OCI-LY3 (cell line): ENCODE data around the gene AKT3.
A peak's percentile ranks its signal among the peaks of the same experiment; 100 is the strongest.

Experiments
- H2AFZ ChIP-seq: fragments of 200-600, 300-600 bp; shearing (Covaris generic); 2 replicates; pipeline ENCODE4 v1.6.0; 2014; ENCODE audit warnings: antibody characterized with exemption, low read depth, low read length
- H3K27ac ChIP-seq: fragments of 200-600, 300-600 bp; sonication (generic); 2 replicates; pipeline ENCODE4 v1.5.1; 2014; ENCODE audit warnings: mild to moderate bottlenecking, low read length, moderate library complexity, mixed read lengths
- H3K27me3 ChIP-seq: fragments of 200-600, 300-600 bp; sonication (generic); 2 replicates; pipeline ENCODE4 v1.6.1; 2014; ENCODE audit warnings: low read depth, low read length, mixed read lengths
- H3K36me3 ChIP-seq: fragments of 200-600, 300-600 bp; sonication (generic); replicated peaks from 2 replicates; pipeline ENCODE3; 2014; ENCODE audit warnings: low read depth, low read length, mixed read lengths
- H3K4me1 ChIP-seq: fragments of 300-600, 200-600 bp; sonication (generic); 2 replicates; pipeline ENCODE4 v1.6.1; 2014; ENCODE audit warnings: low read length, mixed read lengths
- H3K4me2 ChIP-seq: fragments of 200-600, 300-600 bp; sonication (generic); 2 replicates; pipeline ENCODE4 v1.6.1; 2014; ENCODE audit warnings: low read length, mixed read lengths
- H3K4me3 ChIP-seq: fragments of 300-600, 200-600 bp; sonication (generic); 2 replicates; pipeline ENCODE4 v1.5.1; 2014; ENCODE audit warnings: antibody characterized with exemption, mild to moderate bottlenecking, low read length, moderate library complexity
- H3K79me2 ChIP-seq: fragments of 300-600, 200-600 bp; shearing (Covaris generic); 2 replicates; pipeline ENCODE4 v1.6.1; 2014; ENCODE audit warnings: mild to moderate bottlenecking, low read length, mixed read lengths
- H3K9ac ChIP-seq: fragments of 300-600, 200-600 bp; shearing (Covaris generic); 2 replicates; pipeline ENCODE4 v1.6.0; 2014; ENCODE audit warnings: mild to moderate bottlenecking, low read length, moderate library complexity
- H3K9me3 ChIP-seq: fragments of 200-600, 300-600 bp; shearing (Covaris generic); 2 replicates; pipeline ENCODE4 v1.6.1; 2014; ENCODE audit warnings: low read length, mixed read lengths; ENCODE audit not compliant: insufficient read depth
- H4K20me1 ChIP-seq: fragments of 200-600, 300-600 bp; sonication (generic); 2 replicates; pipeline ENCODE4 v1.6.1; 2016; ENCODE audit warnings: low read length, mixed read lengths; ENCODE audit not compliant: insufficient read depth
- EZH2phosphoT487 ChIP-seq: fragments of 200-600 bp; shearing (Covaris generic); IDR thresholded peaks from 2 replicates; pipeline ENCODE4 v1.6.1; 2018; ENCODE audit warnings: antibody characterized with exemption, mixed run types, low read depth
- TF ChIP-seq, protein P1 (sequence below): fragments of 200-600, 300-600 bp; sonication (generic); IDR thresholded peaks from 2 replicates; pipeline ENCODE4 v1.5.1; 2014; ENCODE audit warnings: antibody characterized with exemption, low read length, low read depth

Gene AKT3

DNA sequence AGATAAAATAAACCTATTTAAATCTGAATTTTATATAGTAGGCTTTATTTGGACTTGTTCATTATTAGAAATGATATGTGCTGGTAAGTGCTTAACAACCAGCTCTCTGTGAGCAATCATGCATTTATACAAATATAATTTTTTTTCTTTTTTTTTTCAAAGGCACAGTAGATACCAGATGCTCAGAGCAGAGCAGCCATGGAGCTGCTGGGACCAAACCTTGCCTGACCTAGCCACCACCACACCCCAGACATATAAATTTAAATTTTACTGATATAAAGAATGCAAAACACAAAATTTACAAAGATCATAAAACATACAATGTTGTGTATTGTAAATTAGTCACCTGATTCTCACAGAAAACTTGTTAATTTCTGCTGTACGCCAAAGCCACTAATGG, 303.6 kb downstream of the AKT3 start:
- Histone ChIP-seq H2AFZ (no peak overlapping the region), H3K27me3 (no peaks in the 10 kb centered on the region), H3K9ac (no peak overlapping the region), H3K4me3 (no peak overlapping the region), H3K36me3 (no peaks in the 10 kb centered on the region), H3K79me2 (no peaks in the 10 kb centered on the region), H3K4me1 (peaks cover 6% of the 10 kb centered on the region), H3K4me2 (no peak overlapping the region), H3K9me3 (no peaks in the 10 kb centered on the region), H4K20me1 (no peaks in the 10 kb centered on the region), H3K27ac (no peak overlapping the region)
- TF ChIP-seq EZH2phosphoT487 = no peak

GRCh38 chr1:243543501-243543900, 306.5 kb downstream of the AKT3 start:
- Histone ChIP-seq H2AFZ (no peak overlapping the region), H3K9ac (no peak overlapping the region), H3K4me2 (no peak overlapping the region), H3K9me3 (no peaks in the 10 kb centered on the region), H3K79me2 (no peaks in the 10 kb centered on the region), H3K36me3 (no peaks in the 10 kb centered on the region), H3K4me1 (no peaks in the 10 kb centered on the region), H3K27ac (no peak overlapping the region), H4K20me1 (no peaks in the 10 kb centered on the region), H3K27me3 (no peaks in the 10 kb centered on the region), H3K4me3 (no peak overlapping the region)
- TF ChIP-seq, protein P1, sequence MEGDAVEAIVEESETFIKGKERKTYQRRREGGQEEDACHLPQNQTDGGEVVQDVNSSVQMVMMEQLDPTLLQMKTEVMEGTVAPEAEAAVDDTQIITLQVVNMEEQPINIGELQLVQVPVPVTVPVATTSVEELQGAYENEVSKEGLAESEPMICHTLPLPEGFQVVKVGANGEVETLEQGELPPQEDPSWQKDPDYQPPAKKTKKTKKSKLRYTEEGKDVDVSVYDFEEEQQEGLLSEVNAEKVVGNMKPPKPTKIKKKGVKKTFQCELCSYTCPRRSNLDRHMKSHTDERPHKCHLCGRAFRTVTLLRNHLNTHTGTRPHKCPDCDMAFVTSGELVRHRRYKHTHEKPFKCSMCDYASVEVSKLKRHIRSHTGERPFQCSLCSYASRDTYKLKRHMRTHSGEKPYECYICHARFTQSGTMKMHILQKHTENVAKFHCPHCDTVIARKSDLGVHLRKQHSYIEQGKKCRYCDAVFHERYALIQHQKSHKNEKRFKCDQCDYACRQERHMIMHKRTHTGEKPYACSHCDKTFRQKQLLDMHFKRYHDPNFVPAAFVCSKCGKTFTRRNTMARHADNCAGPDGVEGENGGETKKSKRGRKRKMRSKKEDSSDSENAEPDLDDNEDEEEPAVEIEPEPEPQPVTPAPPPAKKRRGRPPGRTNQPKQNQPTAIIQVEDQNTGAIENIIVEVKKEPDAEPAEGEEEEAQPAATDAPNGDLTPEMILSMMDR = no peak
- TF ChIP-seq EZH2phosphoT487 = no peak

DNA sequence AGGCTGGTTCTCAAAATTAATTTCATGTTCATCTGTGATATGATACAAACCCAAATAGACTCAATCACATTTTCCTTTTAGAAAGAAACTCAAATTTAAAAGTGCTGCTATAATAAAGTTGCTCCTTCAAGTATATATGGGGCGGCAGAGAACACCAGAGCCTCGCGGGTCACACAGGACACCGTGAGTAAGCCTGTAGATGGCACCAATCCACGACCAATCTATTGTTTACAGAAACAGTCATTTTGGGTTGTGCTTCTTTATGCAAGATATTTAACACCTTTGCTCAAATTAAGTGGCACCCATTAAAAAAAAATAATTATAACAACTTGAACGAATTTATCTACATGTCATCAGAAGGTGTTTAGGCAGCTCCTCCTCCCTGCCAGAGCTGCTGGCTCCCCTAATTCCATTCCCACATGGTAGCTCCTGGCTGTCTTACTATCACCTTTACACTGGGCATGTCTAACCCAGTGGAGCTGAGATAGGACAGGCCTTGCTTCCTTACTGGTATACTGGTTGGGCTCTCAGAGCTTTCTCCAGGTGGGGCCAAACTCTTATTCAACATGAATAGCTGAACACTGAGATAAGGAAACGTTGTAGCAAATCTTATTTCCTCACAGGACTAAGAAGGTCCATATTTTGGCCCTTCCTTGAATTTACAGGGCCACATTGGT, 307.2 kb downstream of the AKT3 start:
- Histone ChIP-seq H3K4me1 (no peaks in the 10 kb centered on the region), H3K79me2 (no peaks in the 10 kb centered on the region), H3K27ac (no peak overlapping the region), H2AFZ (no peak overlapping the region), H3K9me3 (no peaks in the 10 kb centered on the region), H3K27me3 (no peaks in the 10 kb centered on the region), H3K36me3 (no peaks in the 10 kb centered on the region), H3K4me3 (no peak overlapping the region), H3K9ac (no peak overlapping the region), H4K20me1 (no peaks in the 10 kb centered on the region), H3K4me2 (no peak overlapping the region)
- TF ChIP-seq, protein P1 = peak; percentile 56
- TF ChIP-seq EZH2phosphoT487 = no peak

DNA sequence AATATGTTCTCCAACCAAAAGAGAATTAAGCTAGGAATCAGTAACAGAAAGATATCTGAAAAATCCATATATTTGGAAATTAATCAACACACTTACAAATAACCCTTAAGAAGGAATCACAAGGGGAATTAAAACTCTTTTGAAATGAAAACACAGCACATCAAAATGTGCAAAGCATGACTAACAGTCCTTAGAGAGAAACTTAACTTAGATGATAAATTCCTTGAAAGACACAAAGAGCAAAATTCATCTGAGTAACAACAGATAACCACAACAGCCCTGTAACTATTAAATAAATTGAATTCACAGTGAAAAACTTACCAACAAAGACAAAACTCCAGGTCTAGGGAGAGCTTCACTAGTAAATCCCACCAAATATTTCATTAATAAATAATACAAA, 310.4 kb downstream of the AKT3 start:
- no peaks in the 10 kb centered on the region for H3K27me3 ChIP-seq
- no peaks in the 10 kb centered on the region for H3K36me3 ChIP-seq
- H3K27ac ChIP-seq = no peak overlapping the region
- no peak overlapping the region for H3K4me2 ChIP-seq
- TF ChIP-seq, protein P1 = no peak
- TF ChIP-seq EZH2phosphoT487 = no peak
- no peaks in the 10 kb centered on the region for H3K79me2 ChIP-seq
- no peaks in the 10 kb centered on the region for H3K4me1 ChIP-seq
- H3K9me3 ChIP-seq = no peaks in the 10 kb centered on the region
- H3K4me3 ChIP-seq = no peak overlapping the region
- no peak overlapping the region for H2AFZ ChIP-seq
- H4K20me1 ChIP-seq = no peaks in the 10 kb centered on the region
- H3K9ac ChIP-seq = no peak overlapping the region
